NCI-H526 (cell line): ENCODE measurements around the gene KIF25.
"Not testable (repeated sequence)": the region's sequence is repeated elsewhere in the genome, so short reads cannot be mapped to it uniquely, and the experiment has no call there.

Experiments
- DNase-seq, 2 experiments: peaks; one replicate each; lab custom pipeline; 2025; lab: John Stamatoyannopoulos, UW

The KIF25 gene

DNA sequence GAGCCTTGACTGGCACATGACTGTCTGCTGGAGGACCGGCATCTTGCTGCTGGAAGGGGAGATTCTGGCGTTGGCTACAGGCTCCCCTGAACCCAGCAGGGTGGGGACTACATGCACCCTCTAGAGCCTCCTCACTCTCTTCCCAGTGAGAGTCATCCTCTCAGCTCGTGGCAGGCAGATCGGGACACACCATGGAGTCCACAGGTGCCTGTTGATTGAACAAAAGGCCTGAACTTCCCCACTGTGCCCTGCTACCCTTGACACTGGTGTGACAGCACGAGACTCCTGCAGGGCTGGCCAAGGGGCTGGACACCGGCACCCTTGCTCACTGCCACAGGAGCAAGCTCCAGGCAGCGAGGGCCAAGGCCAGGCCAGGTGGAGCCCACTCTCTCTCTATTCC, 73.3 kb downstream of the KIF25 start:
- DNase-seq = no peak

DNA sequence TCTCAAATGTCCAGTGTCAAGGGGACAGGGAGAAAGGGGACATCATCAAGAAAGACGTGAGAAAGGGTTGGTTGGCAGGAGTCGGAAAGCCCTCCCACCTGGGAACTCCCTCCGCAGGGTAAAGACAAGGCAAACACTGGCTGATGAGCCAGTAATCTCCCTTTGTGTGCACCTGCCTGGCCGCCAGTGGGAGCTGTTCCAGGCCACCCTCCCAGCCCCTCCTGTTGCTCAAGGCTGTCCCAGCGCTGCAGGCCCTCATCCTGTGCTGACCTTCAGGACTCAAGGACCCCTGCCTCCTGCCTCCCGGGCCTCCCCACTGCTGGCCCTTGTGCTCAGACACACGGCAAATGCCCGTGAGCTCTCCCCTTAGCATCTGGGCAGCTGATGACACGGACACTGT, 74.1 kb downstream of the KIF25 start:
- no peak for DNase-seq

DNA sequence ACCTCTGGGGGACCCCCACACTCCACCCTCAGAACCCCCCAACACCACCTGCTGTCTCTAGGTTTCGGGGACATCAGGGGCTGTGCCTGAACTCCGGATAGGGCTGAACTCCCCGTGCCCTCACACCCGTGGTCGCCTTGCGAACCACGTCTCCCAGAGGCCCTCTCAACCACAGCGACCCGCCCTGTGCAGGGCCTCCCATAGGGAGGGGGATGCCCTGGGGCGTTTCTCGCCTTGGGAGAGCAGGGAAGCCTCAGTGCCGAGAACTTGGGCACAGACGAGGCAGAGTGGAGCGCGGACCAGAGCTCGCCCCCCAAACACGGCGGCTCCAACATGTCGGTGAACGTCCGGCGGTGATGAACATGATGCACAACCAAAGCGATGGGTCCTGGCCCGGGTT, 74.8 kb downstream of the KIF25 start:
- no peak for DNase-seq

DNA sequence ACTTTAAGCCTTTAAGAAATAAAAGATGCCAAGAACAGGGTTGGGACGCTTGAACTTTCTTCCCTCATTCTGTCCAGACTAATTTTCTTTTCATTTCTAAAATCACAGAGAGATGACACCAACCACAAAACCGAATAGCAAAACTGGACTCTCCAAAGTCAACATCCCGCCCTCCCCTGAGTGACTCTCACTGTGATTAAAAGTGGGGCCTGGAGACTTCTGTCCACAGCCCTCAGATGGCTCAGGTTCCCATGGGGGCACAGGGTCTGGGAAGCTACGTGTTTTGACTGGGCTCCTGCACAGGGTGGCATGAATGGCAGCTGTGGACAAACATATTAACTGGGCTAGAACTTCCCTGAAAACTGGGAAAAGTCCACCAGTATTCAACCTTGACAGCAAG, 75.3 kb downstream of the KIF25 start:
- no peak for DNase-seq

DNA sequence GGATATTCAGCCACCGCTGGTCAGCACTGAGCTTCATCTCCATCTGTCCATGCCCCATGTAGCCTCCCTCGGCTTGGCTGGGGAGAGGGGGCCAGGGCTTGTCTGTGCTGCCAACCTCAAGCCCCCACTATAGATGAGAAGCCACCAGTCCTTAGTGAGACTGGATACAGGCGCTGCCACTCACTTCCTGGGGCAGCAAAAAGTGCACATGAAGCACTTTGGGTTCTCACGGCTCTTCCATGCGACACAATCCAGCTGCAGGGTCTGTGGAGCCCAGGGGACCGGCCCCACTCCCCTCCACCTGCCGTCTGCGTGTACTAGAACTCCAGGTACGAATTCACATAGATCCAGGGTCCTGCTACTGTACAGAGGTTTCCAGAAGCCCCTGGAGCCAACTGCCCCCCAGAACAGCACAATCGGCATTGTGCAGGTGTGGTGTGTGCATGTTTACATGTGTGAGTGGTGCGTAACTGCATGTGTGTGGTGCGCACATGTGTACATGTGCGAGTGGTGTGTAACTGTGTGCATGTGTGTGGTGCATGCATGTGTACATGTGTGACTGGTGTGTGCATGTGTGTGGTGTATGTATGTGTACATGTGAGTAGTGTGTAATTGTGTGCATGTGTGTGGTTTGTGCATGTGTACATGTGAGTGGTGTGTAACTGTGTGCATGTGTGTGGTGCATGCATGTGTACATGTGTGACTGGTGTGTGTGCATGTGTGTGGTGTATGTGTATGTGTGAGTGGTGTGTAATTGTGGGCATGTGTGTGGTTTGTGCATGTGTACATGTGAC, 76.7 kb downstream of the KIF25 start:
- DNase-seq = no peak

DNA sequence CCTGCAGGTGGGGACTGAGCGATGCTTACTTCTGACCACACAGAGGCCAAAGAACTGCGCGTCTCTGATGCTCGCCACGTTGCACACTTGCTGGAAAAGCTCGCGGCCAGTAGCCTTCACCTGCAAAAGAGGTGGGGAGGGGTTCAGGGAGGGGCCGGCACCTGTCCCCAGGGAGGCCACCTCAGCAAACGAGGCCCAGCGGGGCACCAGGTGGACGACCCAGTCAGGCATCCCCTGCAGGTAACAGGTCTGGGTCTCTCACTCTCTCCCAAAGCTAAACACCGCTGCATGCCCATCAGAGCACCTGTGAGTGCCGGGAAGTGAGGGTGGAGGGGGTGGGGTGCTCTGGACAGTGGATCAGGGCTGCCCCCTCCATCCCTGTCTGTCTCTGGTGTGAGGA, 77.7 kb downstream of the KIF25 start:
- no peak for DNase-seq

DNA sequence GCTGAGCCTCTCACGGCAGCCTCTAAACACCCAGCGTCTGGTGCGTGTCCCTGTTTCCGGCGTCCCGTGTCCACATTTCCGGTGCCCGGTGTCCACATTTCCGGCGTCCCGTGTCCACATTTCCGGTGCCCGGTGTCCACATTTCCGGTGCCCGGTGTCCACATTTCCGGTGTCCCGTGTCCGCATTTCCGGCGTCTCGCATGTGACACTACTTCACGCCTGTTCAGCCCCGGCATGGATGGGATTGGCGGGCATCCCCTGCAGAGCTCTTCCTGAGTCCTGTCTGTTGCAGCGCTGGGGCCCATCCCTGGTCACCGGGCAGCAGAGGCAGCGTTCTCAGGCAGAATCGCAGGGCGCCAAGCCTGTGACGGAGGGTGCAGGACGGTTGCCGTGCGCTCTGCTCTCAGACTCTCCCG, 78.3 kb downstream of the KIF25 start:
- DNase-seq = no peak

DNA sequence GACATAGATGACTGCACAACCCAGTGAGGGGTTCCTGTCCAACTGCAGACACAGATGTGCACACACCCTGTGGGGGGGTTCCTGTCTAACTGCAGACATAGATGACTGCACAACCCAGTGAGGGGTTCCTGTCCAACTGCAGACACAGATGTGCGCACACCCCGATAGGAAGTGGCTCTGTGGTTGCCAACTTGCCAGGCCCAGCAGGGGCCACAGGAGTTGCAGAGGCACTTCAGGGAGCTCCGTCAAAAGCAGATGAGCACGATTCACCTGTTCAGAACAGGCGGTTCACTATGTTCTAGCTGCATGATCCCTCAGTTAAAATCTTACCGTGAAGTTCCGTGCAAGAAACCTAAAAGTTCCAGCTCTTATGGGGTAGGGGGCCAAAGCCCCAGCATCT, 79.9 kb downstream of the KIF25 start:
- DNase-seq = not testable (repeated sequence)

DNA sequence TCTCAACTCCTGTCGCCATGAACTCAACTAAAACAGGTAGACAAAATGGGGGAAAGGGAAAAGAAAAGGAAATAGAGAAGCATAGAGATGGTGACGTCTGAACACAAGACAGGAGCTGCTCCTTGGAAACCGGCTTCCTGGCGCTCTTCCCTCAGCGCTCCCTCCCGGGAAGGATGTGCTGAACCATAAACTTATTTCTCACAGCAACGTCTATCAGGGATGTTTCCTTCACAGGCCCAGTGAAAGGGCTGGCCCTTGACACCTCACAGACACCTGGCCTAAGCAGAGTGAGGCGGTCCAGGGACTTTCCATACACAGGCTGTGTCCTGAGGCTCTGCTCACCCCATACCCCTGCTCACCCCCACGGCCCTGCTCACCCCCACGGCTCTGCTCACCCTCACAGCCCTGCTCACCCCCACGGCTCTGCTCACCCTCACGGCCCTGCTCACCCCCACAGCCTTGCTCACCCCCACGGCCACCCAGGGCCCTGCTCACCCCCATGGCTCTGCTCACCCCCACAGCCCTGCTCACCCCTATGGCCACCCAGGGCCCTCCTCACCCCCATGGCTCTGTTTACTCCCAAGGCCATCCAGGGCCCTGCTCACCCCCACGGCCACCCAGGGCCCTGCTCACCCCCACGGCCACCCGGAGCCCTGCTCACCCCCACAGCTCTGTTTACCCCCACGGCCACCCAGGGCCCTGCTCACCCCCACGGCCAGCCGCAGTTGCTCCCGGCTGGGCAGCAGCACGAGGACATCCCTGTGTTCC, 80.9 kb downstream of the KIF25 start:
- DNase-seq = no peak

DNA sequence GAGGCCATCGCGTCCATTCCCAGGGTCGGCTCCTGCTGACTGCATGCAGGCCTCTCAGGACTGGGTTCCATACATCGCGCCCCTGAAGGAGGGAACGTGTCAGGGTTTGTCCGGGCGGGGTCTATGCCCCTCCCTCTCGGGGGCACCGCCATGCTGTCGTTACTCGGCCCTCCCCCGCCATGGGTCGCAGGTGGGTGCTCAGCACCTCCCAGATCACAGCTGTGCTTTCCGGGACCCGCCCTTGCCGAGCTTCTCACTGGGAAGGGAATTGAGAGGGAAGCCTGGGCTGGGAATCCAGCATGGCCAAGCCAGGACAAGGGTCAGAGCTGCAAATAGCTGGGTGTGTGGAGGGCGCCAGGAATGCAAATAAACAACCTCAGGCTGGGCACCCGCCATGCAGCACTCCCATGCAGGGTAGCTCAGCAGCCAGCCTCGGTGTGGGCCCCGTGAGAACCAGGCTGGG, 81.5 kb downstream of the KIF25 start, which contains the start of gene FRMD1:
Gene FRMD1 (minus strand): TSS at position 270 of the 463 bp plus-strand sequence. CDS start 118 bp downstream, at position 152.
- peak in 1 of 2 experiments; percentile 48 for DNase-seq

DNA sequence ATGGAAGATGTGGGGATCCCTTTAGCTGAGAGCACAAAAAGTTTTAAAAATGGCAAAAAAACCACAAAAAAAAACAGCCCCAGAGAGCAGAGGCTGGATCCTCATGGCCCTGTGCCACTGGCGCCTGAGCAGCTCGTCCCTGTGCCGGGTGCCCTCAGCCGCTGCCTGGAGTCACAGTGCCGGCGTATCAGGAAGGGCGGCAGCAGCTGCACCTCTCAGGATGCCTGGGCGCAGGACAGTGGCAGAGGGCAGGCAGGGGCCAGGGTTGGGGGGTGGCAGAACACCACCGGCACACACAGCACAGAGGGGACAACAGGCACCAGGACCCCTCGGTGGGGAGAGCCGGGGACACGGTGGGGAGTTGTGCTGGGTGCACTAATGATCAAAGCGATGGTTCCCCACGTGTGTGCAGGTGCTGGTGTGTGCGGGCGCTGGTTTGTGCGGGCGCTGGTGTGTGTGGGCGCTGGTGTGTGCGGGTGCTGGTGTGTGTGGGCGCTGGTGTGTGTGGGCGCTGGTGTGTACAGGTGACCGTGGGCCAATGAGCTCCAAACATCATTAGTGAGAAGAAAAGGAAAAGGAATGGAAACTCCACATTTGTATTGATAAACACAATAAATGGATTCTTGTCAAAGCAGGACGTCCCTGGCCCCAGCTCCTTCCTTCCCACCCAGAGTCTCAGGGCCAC, 83.1 kb downstream of the KIF25 start:
- no peak for DNase-seq

DNA sequence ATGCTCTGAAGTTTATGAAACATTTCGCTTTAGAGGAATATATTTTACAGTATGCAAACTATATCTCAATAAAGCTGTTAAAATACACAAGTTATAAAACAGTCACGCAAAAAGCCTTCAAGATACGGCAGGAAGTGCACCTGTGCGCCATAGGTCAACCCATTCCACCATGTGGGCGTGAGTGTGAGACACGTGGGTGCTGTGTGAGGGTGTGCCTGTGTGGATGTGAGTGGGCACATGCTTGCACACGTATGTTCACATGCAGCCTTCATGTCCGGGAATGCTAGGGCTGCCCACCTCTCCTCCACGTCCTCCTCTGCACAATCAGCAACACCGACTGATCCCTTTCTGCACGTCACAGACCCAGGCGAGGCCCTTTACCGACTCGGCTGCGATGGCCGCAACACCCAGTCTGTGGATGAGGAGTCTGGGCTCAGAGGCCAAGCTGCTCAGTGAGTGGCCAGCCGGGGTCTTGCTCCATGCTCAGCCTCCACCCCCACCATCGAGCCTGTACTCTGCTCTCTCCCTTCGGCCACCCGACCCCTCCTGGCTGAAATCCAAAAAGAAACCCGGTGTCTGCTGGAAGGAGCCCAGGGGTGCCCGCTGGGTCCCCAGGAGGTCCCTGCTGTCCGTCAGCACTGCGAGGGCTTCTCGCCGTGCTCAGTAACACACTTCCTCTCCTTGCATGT, 84.5 kb downstream of the KIF25 start:
- DNase-seq = no peak

DNA sequence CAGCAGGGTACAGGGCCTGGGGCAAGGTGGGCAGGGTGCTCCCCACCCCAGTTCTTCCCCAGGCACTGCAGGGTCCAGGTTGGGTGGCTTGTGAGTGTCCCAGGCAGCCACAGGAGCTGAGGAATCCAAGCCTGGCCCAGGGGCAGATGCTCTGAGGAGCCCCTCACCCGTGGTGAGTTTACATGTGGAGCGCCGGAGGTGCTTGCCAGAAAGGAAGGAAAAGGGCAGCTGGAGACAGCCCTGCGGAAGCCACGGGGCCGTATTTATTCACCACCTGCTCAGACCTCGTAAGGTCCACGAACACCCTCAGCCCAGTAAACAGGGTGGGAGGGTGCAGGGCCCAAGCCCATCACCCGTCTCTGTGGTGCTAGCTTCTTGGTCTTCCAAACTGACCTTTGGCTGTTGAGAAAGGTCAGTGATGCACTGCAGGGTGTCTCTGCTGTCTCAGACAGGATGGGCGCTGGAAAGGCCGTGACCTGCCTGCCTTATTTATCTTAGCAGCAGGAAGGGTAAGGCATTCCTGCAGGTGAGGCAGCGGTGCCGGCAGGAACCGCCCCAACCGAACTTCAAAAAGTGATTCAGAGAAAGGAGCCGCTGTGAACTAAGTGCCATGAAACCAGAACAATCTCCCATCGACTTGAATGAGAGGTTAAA, 85.5 kb downstream of the KIF25 start:
- no peak for DNase-seq

DNA sequence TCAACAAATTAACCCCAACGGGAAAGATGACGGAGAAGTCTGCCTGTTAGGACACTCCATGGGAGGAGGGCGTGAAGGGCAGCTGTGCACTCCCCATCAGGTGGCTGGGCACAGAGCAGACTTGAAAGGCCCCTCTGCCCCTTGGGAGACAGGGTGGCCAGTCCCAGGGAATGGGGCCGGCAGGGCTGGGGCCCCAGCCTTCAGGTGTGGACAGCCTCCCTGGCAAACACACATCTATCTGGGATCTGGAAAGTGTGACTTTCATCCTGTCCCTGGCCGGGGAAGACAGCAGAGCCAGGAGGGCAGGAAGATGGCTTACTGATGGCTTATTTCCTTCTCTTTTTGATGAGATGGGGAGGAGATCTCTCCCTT, 86.0 kb downstream of the KIF25 start:
- DNase-seq = no peak

DNA sequence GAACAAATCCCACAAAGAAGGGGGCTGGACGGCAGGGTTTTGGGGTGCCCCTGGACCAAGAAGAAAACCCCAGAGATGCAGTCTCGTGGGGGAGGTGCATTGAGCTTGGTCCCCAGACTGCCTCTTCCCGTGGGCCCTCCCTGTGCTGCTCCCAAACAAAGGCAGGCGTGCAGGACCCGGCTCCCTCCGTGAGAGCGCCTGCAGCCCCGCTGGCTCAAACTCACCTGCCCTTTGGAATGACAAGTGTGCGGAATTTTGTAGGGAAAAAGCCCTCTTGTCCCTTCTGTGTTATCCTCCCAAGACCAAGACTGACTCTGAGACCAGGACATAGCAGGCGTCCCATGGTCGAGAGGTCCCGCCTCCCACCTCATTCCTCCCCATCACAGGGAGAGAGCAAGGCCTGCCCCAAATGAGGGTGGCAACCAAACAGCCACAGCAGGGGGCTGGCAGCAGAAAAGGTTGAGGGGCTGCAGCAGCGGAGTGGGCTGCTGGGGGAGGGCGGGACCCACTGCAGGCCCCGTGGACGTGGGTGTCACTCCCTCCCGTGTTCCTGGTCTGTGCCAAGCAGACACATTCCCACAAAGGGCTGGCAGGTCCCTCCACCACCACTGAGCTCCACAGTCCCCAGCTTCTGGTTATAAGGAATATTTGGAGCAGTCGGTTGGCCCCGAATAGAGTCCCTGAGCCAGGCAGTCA, 87.1 kb downstream of the KIF25 start:
- DNase-seq = no peak

DNA sequence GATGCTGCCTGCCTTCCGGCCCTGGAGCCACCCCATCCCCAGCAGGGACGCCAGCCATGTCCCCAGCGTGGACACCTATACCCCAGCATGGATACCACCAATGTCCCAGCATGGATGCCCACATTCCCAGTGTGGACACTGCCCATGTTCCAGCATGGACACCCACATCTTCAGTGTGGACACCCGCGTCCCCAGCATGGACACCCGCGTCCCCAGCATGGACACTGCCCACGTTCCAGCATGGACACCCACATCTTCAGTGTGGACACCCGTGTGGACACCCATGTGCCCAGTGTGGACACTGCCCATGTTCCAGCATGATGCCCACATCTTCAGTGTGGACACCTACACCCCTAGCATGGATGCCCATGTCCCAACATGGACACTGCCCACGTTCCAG, 88.6 kb downstream of the KIF25 start:
- no peak for DNase-seq

DNA sequence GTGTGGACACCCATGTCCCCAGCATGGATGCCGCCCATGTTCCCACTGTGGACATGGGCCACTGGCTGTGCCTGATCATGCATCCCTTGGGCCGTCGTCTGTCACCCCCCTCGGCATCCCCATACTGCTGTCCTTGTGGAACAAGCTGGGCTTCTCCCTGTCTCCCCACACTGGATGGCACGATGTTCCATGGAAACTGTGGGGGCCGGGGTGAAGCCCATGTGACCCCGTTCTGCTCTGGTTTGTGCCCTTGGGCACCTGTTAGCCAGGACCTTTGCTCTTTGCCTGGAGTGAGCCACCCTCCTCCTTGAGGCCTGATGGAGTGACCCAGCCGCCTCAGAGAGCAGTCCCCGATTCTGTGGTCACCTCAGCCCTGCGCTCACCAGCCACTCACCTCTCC, 89.1 kb downstream of the KIF25 start:
- DNase-seq = no peak

DNA sequence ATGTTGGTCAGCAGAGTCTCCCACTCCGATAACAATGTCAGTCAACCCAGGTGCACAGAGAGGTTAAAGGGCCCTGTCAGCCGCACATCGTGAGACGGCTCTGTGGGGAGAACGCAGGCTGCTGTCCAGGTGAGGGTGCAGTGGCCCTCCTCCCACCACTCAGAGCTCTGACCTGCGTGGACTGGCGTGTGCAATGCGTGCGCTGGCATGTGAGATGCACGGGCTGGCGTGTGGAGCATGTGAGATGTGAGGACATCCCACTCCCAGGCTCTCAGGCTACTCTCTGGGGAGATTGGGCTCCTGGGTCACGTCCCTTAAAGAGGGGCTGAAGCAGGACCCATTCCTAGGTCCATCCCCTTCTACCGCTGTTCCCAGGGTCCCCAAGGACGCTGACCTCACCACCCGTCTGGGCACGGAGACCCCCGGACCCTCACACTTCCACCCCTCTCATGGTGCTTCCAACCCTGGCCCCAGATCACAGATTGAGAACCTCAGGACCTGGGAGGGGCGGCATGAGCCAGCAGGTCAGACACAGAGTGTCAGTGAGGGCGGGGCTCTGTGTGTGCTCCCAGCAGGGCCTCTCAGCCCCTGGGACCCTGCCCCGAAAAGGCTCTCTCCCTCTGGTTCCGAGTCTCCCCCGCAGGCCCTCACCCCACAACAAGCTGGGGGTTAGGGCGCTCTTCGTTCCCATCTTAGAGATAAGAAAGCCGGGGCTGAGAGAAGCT, 90.1 kb downstream of the KIF25 start:
- no peak for DNase-seq

DNA sequence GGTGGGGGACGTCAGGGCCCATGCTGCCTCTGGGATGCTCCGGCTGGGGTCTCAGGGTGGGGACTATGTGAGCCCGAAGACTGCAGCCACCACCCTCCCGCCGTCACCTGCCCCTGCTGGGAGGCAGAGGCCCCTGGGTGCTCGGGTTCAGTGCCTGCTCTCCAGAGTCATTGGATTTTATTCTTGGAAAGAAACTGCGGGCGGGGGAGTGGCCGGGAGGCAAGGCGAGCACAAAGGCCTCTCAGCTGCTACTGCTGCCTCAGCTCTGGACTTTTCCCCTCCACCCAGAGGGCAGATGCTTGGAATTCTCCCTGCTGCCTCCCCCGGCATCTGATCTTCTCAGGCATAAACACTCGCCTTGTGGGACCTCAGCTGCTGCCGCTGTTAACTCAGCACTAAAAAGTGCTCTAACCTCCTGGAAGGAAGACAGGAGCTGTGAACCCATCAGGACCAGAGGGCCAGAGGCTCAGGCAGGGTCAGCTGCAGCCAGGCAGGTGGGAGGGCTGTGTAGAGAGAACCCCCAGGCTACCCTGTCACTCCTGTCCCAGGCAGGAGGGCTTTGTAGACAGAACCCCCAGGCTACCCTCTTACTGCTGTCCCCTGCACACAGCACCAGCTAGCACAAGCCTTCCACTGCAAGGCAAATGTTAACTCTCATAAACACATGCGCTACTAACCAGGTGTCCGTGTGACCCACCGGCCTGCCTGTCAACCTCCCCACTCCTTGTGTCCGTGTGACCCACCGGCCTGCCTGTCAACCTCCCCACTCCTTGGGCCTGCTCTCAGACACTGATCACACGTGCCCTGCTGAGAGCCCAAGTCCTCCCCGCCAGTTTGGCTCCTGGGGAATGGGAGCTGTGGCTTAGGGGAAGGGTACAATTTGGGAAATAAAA, 90.9 kb downstream of the KIF25 start:
- DNase-seq = peak in 1 of 2 experiments; percentile 42
